AG09319 (cell line): ENCODE results near the gene PHOX2B.
"Not testable (repeated sequence)": the region's sequence is repeated elsewhere in the genome, so short reads cannot be mapped to it uniquely, and the experiment has no call there.

ENCODE experiments used
- DNase-seq: peaks from one replicate; pipeline ENCODE4 v3.0.0-alpha.2; 2010; ENCODE audit warnings: low read depth; ENCODE audit errors: extremely low read depth
- TF ChIP-seq, protein P1 (sequence below): IDR thresholded peaks from 2 replicates; pipeline ENCODE4 v1.5.1; 2011; ENCODE audit warnings: low read depth, mild to moderate bottlenecking, inconsistent platforms, low read length, moderate library complexity

PHOX2B gene

DNA sequence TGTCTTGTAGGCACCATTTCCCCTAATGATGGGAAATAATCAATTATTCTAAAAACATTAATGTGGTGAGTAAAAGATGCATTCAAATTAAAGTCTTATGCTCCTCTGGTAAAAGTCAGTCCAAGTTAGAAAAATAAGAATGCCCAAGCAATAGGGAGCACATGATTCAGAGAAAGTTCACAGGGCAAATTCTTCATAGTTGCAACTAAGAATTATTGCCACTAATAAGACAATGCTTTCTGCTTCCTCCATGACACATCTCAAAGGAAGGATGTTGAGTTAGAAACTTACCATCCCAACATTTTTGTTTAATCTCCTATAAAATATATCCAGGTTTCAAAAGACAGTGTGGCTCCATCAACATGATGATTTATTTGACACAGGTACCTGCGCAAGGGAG is 26.3 kb downstream of the PHOX2B start:
- no peak for DNase-seq
- TF ChIP-seq, protein P1, sequence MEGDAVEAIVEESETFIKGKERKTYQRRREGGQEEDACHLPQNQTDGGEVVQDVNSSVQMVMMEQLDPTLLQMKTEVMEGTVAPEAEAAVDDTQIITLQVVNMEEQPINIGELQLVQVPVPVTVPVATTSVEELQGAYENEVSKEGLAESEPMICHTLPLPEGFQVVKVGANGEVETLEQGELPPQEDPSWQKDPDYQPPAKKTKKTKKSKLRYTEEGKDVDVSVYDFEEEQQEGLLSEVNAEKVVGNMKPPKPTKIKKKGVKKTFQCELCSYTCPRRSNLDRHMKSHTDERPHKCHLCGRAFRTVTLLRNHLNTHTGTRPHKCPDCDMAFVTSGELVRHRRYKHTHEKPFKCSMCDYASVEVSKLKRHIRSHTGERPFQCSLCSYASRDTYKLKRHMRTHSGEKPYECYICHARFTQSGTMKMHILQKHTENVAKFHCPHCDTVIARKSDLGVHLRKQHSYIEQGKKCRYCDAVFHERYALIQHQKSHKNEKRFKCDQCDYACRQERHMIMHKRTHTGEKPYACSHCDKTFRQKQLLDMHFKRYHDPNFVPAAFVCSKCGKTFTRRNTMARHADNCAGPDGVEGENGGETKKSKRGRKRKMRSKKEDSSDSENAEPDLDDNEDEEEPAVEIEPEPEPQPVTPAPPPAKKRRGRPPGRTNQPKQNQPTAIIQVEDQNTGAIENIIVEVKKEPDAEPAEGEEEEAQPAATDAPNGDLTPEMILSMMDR: no peak

DNA sequence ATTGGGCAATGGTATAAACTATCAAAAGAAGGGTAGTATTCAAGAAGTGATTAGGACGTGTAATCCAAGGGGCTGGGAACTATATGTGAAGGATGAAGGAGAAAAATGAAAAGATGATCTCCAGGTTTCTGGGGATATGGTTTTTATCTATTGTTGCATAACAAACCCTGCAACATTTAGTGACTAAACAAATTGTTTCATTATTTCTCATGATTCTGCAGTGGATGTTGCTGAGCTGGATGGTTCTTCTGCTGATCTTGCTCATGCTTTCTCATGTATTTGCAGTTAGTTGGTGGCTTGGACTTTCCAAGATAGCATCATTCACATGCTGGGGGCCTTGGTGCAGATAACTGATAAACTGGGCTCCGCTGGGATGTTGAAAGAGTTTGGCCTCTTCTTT is 29.1 kb downstream of the PHOX2B start:
- no peak for DNase-seq
- TF ChIP-seq, protein P1: no peak

DNA sequence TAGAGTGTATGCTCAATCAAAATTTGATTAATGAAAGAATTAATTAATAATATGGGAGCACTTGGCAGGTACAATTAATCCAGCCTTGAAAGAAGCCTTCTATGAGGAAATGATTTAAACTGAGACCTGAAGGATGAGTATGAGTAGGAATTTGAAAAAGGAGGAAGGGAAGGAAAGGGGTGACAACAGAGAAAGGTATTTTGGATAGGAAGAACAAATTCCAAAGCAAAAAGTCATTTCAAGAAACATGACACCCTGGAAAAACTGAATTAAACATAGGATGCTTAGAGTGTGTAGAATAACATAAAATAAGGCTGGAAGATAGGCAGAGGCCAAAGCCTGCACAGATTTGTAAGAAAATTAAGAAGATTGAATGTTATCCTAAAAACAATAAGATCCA is 29.6 kb downstream of the PHOX2B start:
- TF ChIP-seq, protein P1: no peak
- DNase-seq: no peak

DNA sequence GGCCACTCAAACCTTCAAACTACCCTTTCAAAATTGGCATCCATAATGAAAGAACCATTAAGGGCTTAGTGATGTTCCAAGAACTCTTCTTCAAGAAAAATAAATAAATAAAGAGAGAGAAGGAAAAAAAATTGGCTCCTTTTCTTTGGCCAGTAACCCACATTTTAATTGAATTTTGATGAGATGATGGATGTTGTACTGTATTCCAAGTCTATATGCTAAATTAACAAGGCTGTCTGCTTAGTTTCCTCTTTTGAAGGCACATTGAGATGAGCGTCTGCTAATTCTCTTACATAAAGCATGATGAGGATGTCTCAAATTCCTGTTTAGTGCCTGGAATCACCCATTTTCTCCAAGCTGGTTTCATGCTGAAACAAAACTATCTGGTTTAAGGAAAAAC is 33.4 kb downstream of the PHOX2B start:
- no peak for DNase-seq
- TF ChIP-seq, protein P1: no peak

DNA sequence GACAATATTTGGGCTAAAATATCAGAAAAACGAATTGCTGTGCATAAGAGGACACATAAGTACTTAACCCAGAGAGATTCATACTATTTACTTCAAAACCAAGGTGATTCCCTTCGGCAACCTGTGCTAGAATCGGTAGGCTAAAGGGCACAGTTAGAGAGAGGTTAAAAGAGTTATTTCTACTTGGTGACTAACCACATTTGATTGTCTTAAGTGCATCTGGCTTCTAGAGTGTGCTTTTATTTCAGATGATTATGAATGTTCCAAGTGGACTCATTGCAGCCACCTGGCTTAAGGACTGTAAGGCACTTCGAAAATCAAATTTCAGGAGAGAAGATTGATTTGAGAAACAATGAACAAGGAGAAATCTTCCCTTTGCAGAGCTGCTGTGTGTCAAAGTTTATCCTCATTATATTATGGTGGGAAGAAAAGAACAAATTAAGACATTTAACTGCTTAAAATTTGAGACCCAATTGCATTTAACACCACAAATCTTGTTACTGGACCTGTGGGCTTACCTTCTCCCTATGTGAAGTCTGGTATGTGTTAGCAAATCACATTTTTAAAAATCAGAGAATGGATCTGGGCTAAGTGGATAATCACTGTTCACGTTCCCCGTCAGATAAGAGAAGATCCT is 34.0 kb downstream of the PHOX2B start:
- no peak for DNase-seq
- TF ChIP-seq, protein P1: no peak

DNA sequence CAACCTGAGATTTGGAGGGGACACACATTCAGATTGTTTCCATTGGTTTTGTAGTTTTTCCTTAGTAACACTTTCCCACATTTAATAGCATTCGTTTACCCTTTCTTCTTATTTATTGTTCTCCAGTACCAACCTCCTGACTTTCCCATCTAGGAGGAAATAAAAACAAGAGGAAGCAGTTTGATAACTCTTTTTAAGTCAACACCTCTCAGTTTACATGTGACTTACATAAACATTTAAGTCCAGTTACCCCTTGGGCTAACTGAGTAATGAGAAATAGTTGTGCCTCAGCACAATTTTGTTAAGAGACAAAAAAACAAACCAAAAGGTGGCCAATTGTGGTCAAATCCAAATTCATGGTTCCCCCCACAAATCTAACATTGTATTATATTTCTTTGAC is 34.8 kb downstream of the PHOX2B start:
- TF ChIP-seq, protein P1: no peak
- DNase-seq: no peak

DNA sequence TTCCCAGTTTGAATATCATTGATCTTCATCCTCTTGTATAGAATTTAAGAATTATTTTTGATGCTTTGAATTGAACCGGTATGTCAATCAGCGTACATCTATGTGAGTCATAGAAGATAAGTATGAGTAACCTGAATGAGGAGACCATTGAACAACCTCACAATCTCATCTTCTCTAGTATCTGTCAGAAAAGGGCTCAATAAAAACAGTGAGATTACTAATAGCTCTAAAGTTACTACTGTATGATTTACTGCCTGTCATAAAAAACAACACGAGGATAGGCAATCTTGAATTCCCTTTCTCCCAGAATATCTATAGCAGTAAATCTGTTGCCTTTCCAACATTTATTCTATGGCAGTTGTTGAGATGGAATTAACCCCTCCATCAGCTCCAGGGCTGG is 36.1 kb downstream of the PHOX2B start:
- TF ChIP-seq, protein P1: no peak
- DNase-seq: no peak

DNA sequence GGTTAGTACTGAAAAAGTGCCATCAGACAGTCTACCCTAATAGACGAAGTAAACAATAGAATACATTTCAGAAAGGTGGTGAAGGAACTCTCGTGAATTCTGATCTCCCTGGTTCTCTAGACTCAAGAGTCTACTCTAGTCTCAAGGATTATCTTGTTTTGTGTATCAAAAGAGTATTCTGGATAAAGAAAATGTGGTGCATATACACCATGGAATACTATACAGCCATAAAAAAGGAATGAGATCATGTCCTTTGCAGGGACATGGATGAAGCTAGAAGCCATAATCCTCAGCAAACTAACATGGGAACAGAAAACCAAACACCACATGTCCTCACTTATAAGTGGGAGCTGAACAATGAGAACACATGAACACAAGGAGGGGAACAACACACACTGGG is 36.9 kb downstream of the PHOX2B start:
- DNase-seq: not testable (repeated sequence)
